ENCODE results near the gene ZNF169.
"Not testable (repeated sequence)": the region's sequence is repeated elsewhere in the genome, so short reads cannot be mapped to it uniquely, and the experiment has no call there.

GRCh38 chr9:94315034-94315984 lies 56.2 kb downstream of the ZNF169 start:
- TF ChIP-seq CTCF, POLR2A (IDR thresholded peaks at IDR 0.05): not testable (repeated sequence)

Measured in right lobe of liver (tissue), 4 donors.